ENCODE results near the gene BRCA1. TPM values are rescaled to one million over a fixed set of nuclear protein-coding genes. Genes with fewer than 3 reads are reported as not detected.

Gene BRCA1
- polyA plus RNA-seq, 1 experiment = 9.4 TPM

- ChIA-PET CTCF (interaction anchor here (0.7 to 1.4 kb wide), 2 partner anchors 9 to 17 kb away, joined by 3 read pairs; partner anchors contain the start of gene RPL27), POLR2A (interaction anchor here (0.6 kb wide), 1 partner anchor 161 kb away, joined by 3 read pairs; no protein-coding TSS in a partner anchor)
- Histone ChIP-seq H3K4me3 (ENCODE audit: low read depth, low read length) (no peak overlapping the region), H3K27me3 (ENCODE audit: control insufficient read depth, insufficient read depth, low read length) (no peaks in the 10 kb centered on the region), H3K36me3 (ENCODE audit: control insufficient read depth, insufficient read depth, low read length) (peaks cover 33% of the 10 kb centered on the region)
- no peak for DNase-seq (ENCODE audit: low read depth)
- no peak for TF ChIP-seq CTCF (IDR thresholded peaks at IDR 0.05; ENCODE audit: insufficient read depth, low read depth, low read length)
These were observed 109.6 kb downstream of the BRCA1 start for GRCh38 chr17:43015579-43015978.

- POLR2A ChIA-PET = interaction anchor here (0.6 kb wide), 1 partner anchor 162 kb away, joined by 3 read pairs; no protein-coding TSS in a partner anchor
These were observed 110.3 kb downstream of the BRCA1 start for GRCh38 chr17:43014649-43015542.

GRCh38 chr17:43014020-43014648 lies 111.0 kb downstream of the BRCA1 start:
- Histone ChIP-seq H3K36me3 (ENCODE audit: control insufficient read depth, insufficient read depth, low read length) (peaks cover 33% of the 10 kb centered on the region), H3K27me3 (ENCODE audit: control insufficient read depth, insufficient read depth, low read length) (no peaks in the 10 kb centered on the region), H3K4me3 (ENCODE audit: low read depth, low read length) (no peak overlapping the region)
- CTCF ChIA-PET = no interaction called here
- POLR2A ChIA-PET = no interaction called here
- TF ChIP-seq CTCF (IDR thresholded peaks at IDR 0.05; ENCODE audit: insufficient read depth, low read depth, low read length) = no peak
- DNase-seq (ENCODE audit: low read depth) = no peak

More at GRCh38 chr17:43014649-43015542, 110.3 kb downstream of the BRCA1 start:
- Histone ChIP-seq H3K27me3 (ENCODE audit: control insufficient read depth, insufficient read depth, low read length) (no peaks in the 10 kb centered on the region), H3K4me3 (ENCODE audit: low read depth, low read length) (no peak overlapping the region), H3K36me3 (ENCODE audit: control insufficient read depth, insufficient read depth, low read length) (peaks cover 33% of the 10 kb centered on the region)
- TF ChIP-seq CTCF (IDR thresholded peaks at IDR 0.05; ENCODE audit: insufficient read depth, low read depth, low read length) = no peak
- CTCF ChIA-PET = interaction anchor here (0.7 to 1.4 kb wide), 2 partner anchors 9 to 17 kb away, joined by 3 read pairs; partner anchors contain the start of gene RPL27
- DNase-seq (ENCODE audit: low read depth) = no peak

GRCh38 chr17:43013296-43013695 lies 111.9 kb downstream of the BRCA1 start:
- ChIA-PET CTCF (no interaction called here), POLR2A (no interaction called here)
- no peaks in the 10 kb centered on the region for H3K27me3 ChIP-seq (ENCODE audit: control insufficient read depth, insufficient read depth, low read length)
- TF ChIP-seq CTCF (IDR thresholded peaks at IDR 0.05; ENCODE audit: insufficient read depth, low read depth, low read length) = no peak
- no peak overlapping the region for H3K4me3 ChIP-seq (ENCODE audit: low read depth, low read length)
- no peak for DNase-seq (ENCODE audit: low read depth)
- peaks cover 29% of the 10 kb centered on the region for H3K36me3 ChIP-seq (ENCODE audit: control insufficient read depth, insufficient read depth, low read length)

Data from BJ (cell line).